GM12892 (cell line): Measurements from ENCODE around the gene PATL2.

ENCODE experiments used
- POLR2A ChIP-seq: IDR thresholded peaks from 2 replicates; pipeline ENCODE4 v1.6.1; 2011; ENCODE audit warnings: low read depth, low read length, control low read depth
- POLR2AphosphoS5 ChIP-seq: IDR thresholded peaks from 2 replicates; pipeline ENCODE4 v1.6.1; 2011; ENCODE audit warnings: low read depth, low read length, control low read depth

- TF ChIP-seq POLR2A, result peak; percentile 73; the same call in 1 of the 2 replicates
- TF ChIP-seq POLR2AphosphoS5, result peak; percentile 77
Measured at GRCh38 chr15:44662478-44663409, 48.4 kb downstream of the PATL2 start.
